Hepatic stellate cell (primary cell): ENCODE data around the gene PLS3.
"Not testable (repeated sequence)": the region's sequence is repeated elsewhere in the genome, so short reads cannot be mapped to it uniquely, and the experiment has no call there.

Source experiments
- DNase-seq: peaks from one replicate; pipeline ENCODE4 v3.0.0; 2011; ENCODE audit warnings: low spot score

The PLS3 gene, protein sequence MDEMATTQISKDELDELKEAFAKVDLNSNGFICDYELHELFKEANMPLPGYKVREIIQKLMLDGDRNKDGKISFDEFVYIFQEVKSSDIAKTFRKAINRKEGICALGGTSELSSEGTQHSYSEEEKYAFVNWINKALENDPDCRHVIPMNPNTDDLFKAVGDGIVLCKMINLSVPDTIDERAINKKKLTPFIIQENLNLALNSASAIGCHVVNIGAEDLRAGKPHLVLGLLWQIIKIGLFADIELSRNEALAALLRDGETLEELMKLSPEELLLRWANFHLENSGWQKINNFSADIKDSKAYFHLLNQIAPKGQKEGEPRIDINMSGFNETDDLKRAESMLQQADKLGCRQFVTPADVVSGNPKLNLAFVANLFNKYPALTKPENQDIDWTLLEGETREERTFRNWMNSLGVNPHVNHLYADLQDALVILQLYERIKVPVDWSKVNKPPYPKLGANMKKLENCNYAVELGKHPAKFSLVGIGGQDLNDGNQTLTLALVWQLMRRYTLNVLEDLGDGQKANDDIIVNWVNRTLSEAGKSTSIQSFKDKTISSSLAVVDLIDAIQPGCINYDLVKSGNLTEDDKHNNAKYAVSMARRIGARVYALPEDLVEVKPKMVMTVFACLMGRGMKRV

DNA sequence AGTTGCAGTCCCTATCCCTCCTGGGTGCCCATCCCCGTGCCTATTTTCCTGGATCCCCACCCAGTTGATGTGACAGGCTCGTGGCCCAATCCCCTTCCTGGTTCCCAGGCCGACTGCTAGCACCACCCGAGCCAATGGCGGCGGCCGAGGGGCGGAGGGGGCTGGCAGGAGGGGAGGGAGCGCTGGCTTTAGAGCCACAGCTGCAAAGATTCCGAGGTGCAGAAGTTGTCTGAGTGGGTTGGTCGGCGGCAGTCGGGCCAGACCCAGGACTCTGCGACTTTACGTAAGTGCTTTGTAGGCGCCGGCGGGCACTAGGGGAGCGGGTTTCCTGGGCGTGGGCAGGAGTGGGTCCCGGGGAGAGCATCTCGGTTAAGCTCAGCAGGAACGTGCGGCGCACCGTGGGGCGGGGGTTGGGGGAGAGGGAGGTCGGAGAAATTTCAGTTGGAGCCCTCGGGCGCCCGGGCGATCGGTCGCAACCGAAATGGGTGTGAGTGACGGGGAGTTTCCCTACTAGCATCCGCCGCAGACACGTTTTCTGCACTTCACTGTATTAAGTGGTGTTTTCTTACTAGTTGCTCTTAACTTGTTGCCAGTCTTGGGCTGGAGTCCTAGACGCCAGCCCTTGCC, at the start of gene PLS3:
PLS3 (plus strand) TSS at position 197 of the 627 bp plus-strand sequence. CDS start 49,077 bp downstream, outside the sequence.
- peak; percentile 92 for DNase-seq

DNA sequence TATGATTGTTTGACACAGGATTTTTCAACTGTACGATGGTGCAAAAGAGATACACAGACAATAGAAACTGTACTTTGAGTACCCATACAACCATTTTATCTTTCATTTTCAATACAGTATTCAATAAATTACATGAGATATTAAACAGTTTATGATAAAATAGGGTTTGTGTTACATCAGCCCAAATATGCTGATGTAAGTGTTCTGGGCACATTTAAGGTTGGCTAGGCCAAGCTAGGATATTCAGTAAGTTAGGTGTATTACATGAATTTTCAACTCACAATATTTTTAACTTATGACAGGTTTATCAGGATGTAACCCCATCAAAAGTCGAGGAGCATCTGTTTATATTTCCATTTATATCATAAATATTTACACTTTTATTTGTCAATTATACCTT, 42.9 kb upstream of the PLS3 start:
- no peak for DNase-seq

DNA sequence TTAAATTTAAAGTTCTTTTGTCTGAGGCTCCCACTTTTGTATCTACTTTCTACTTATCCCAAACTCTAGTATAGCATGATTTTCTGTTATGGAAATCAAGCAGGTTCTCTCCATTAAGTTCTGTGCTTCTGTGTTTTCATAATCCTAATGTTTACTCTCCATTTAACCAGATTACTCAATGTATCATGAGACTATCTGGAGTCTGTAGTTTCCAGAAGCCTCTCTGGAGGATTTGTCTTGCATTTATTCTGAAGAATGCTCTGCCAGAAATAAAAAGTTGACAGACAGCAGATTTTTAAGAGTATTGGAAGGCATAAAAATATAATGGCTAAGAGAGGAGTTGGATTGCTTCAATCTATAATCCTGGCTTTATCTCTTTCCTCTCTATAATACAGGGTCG, 39.2 kb upstream of the PLS3 start:
- DNase-seq: no peak

DNA sequence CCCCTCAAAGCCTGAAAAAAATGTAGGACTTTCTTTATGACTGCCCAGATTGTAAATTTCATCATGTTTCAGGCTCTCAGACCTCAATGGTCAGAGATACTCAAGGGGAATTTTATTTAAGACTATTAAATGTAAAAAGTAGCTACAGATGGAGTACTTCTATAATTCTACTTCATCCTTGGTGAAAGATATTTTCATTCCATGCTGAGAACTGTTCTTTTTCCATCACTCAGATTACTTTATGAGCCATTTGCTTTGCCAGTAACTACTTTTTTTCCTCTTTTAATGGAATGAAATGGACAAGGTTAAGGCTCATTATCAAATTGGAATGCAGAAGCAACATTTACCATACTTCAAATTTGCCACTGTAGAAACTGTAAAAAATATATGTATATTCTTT, 38.0 kb upstream of the PLS3 start:
- no peak for DNase-seq

DNA sequence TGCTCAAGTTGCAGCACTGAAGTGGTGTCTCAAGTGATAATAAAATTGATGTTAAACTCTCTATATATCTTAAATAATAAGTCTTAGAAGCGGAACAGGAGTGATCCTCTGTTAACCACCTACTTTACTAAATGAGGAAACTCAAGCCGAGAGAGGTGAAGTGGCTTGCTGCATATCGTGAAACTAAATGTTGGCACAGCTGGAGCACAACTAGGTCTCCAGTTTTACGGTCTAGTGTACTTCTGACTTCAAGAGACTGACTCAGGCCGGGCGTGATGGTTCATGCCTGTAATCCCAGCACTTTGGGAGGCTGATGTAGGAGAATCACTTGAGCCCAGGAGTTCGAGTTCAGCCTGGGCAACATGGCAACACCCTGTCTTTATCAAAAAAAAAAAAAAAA, 35.5 kb upstream of the PLS3 start:
- DNase-seq: no peak

DNA sequence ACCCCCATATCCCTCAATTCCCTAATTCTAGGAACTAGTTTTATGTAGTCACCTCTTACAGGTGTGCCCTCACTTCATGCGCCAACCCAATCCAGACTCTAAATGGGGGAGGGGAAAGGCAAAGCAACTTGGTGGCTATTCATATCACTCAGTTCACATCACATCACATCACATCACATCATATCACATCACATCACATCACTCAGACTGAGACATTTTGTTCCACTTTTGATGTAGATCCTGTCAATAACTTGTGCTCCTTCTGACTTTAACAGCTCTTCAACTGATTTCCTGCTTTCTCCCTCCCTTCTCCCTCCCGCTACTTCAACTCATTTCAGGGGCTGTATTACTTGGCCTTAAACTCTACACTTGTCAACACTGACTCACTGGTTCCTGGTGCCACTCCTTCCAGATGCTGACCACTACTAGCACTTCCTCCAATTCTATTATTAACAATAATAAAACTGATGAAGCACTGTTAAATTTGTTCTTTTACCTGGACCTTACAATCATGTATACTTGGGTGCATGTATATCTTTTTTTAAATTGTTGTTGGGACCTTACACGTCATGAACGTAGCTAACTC, 29.1 kb upstream of the PLS3 start:
- DNase-seq: peak; percentile 14

DNA sequence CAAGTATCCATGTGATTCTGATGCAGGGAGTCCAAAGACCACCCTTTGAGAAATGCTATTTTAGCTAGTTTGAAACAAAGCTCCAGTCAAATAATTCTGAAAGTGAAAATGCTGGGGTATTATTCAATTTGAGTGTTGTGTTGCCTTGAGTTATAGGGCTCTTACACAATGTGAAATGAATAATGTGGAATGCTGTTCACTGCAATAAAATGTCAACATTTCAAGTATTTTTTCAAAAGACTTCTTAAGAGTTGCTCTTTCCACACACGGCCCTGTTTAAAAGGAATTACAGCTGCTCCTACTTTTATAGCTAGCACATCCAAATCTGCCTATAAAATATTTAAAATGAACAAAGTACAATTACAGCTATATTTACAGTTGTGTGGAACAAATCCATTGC, 27.5 kb upstream of the PLS3 start:
- peak; percentile 9 for DNase-seq

DNA sequence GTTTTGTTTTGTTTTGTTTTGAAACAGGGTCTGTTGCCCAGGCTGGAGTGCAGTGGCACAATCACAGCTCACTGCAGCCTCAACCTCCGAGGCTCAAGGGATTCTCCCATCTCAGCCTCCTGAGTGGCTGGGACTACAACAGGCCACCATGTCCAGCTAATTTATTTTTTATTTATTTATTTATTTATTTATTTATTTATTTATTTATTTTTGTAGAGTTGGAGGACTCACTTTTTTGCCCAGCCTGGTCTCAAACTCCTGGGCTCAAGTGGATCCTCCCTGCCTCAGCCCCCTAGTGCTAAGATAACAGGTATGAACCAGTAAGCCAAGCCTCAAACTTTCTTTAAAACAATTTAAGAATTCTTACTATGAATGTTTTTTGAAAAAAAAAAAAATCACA, 26.6 kb upstream of the PLS3 start:
- no peak for DNase-seq

DNA sequence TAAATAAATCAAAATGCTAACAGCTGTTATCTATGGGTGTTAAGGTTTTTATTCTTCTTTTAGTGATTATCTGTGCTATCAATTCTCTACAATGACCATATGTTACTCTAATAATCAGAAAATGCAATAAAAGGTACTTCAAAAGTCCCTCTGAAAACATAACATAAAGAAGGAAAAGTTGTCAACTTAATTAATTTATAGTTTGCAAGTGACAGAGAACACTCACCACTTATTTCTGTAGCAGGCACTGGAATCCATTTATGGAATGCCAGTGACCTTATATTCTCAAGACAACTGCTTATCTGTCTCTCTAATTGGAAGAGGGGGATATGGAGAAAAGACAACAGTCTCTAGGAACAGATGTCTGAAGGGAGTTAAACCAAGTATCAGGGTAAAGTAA, 25.6 kb upstream of the PLS3 start:
- DNase-seq: no peak

DNA sequence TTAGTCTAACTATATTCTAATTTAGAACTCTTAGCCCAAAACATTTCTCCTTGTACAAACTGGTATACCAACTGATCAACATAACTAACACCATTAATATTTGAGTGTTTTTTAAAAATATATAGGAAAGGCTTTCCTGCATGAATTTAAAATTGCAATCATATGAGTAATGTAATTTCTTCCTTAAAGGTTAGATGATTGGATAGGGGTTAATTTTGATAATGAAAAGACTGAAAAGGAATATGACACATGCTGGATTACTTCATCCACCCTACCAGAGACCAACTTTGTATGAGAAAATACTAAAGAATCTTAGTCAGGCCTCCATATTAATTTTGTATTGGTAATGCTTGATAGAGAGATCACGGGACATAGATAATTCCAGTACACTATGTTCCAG, 25.1 kb upstream of the PLS3 start:
- no peak for DNase-seq

DNA sequence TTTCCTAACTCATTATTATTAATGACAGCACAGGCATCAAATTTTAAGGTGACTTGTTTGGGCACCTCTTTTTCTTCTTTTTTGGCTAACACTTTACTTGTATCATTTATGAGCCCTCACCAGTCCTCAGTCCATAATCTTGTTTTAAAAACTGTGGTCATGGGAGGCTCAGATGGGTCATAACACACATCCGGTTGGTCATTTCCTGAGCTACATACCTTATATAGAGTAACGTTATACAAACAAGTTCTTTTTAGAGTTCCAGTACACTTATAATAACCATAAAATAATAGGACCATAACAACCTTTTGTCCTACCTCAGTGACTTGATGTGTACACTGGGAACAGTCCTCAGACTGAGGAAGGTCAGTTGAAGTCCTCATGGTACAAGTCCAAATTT, 21.1 kb upstream of the PLS3 start:
- no peak for DNase-seq

DNA sequence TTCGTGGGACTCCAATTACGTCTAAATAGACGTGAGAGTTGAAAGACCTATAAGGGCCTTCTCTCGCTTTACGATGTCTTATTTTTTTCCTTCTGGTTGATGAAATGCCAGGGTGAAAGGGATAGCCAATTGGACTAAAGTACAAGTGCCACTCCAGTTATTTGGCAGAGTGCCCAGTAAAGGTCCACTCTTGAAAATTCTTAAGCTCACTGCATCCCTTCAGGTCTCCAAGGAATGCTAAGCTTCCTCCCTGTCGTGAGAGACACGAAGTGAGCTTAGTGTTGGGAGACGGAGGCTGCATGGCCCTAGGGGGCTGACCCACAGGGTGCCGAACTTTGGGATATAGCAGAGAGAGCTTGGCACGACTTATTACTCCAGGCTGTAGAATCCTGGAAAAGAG, 19.9 kb upstream of the PLS3 start:
- DNase-seq: not testable (repeated sequence)

DNA sequence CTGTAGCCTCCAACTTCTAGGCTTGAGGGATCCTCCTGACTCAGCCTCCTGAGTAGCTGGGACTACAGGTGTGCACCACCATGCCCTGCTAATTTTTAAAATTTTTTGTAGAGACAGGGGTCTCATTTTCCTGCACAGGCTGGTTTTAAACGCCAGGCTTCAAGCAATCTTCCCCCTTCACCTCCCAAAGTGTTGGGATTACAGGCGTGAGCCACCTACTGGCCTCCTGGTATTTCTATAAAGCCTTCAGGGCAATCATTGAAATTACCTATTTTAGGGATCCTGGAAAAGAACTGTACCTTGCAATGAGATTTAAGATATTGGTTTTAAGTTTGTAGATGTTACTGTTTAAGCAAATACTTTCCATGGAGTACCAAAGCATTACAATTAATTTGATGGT, 13.5 kb upstream of the PLS3 start:
- DNase-seq: no peak

DNA sequence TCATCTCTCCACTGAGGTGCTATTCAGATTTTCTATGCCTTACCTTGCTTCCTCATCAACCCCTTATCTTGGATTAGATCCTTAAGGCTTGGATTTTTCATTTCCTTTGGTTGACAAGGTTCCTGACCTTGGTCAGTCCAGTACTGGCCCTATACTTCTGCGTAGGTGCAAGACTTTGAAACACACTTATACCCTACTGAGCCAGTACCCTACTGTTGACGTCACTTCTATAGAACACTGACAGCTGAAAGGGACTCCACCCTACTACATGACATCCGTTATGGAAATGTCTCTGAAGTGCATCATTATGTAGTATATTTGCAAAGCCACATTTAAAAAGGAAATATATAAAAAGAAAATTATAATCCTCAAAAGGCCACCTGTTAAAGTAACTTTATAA, 12.0 kb upstream of the PLS3 start:
- DNase-seq: no peak

DNA sequence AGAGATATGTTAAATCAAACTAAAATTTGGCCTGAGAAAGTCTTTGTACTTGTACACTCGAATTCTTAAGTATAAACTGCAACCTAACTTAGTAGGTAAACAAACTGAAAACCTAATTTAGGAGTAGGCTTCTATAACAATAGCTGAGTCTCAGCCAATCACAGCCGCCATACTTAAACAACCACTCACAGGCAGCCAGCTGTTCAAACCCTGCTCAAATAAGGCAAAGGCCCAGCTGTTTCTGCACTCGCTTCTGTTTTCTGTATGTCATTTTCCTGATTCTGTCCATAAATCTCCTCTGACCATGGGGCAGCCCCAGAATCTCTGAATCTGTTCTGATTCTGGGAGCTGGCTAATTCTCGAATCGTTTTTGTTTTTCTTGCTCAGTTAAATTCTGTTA, 7.8 kb upstream of the PLS3 start:
- DNase-seq: no peak

DNA sequence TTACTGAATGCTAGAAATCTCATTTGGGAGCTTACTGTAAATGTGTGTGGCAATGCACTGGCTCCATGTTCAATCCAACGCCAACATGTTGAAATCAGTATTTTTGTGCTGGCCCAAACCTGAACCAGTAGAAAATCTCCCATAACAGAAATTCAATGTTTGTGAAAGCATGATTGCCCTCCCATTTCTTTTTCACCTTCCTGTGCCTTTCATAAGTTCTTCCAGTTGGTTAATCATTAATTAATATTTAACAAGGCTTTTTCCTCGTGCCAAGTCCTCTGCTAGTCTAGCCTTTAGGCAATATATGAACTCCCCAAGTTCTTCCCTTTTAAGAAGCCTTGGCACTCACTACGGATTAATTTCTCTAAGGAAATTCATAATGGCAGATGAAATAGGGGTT, 1.3 kb upstream of the PLS3 start:
- no peak for DNase-seq

DNA sequence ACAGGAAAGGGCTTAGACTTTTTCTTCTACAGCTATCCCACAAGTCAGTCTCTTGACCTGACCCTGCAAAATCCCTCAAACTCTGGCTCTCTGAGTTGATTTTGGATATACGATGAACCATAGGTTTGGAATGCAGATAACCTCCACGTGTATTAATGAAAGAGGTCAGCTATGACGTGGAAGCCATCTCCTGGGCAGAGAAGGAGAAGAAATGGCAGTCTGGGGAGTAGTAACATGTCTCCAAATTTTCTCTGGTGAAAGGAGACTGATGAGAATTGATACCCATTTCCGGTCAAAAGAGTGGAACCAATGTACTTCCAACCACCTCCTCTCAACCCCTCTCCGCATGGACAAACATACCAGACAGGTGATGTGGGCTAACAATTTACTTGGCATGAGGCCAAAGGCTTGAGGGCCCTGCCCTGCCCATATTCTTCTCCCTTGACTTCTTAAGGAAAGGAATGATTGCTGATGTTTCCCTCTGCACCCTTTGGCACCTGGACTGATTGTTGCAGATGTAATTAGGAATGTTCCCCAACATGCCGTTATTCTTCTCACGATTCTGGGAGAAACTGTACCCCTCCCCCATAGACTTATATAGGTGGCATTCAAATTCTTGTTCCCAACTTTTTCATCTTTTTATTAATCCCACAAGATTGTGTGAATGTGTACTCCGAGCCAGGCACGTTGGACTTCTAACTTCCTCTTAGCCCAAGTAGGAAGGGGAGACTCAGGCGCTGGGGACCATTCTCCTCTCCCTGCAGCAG, 580 bp upstream of the PLS3 start:
- DNase-seq: peak; percentile 50

DNA sequence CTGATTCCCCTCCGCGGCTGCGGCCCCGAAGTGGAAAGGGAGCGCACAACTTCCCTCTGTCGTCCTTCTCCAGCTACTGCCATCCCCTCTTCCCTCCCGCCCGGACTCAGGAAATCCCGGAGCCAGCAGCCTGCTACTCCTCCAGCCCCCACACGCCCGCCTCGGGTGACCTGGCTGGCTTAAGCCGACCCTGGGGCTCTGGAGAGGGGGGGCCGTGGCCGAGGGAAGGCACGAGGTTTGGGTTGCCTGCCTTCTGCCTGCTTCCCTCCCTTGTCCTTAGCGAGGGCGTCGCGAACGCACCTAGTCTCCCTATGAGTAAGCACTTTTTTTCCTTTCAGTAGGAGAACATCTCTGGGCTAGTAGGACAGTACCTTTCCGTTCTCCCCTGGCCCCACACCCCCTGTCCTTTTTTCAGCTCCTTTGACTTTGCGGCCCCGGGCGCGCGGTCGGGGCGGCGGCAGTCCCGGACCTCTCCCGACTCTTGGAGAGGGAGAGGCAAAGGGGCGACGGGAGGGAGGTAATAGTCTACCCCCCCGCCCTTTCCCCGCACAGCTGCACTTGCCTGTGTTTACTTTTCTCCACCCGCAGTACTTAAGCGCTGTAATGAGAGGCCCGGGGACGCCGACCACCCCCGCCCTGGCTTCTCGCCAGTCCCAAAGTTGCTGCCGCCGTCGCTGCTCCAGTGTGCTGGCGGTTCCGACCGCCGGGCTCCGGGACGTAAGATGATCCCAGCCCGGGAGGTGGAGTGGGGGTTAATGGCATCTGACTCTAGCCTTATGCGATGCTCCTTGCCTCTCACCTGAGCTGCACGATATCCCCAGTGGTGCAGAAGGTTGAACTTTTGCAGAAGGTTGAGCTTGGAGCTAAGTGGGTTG, 868 bp downstream of the PLS3 start:
- peak; percentile 58 for DNase-seq

DNA sequence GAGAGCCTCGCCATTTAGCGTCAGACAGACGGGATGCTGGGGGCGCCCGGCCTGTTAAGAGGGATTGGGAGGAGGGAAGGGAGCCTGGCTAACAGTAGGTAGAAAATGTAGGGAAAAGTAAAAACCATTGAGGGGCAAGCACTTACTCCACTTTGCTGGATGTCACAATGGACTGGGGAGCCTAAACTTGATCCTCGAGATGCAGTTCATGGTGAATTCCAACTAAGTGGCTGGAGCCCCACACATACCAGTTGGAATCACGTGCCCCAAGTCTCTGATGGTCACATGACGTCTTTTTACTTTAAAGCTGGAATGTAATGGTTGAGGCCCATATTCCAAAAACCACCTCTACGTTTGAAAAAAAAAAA, 1.5 kb downstream of the PLS3 start:
- DNase-seq: peak; percentile 36

DNA sequence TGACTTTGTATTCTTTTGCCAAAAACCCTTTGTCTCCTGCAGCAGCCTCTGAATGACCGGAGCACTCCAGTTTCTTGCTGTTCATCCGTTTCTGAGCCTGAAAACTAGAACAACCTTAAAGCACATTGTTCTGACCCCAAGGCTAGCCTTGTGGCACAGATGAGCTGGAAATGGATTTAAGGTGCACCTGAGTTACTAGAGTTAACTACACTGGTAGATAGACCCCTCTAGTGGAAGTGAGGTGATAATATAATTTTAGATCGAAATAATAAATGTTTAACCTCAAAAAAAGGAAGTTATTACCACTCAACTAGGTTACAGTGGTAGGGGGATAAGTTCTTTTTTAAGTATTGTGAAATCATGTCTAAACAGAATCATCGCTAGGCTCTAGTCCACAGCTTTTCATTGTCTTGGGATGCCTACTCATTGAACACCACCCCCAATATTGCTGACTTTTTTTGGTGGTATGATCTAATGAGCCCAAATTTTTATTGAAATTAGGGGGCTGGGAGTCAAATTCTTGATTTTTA, 2.7 kb downstream of the PLS3 start:
- no peak for DNase-seq

DNA sequence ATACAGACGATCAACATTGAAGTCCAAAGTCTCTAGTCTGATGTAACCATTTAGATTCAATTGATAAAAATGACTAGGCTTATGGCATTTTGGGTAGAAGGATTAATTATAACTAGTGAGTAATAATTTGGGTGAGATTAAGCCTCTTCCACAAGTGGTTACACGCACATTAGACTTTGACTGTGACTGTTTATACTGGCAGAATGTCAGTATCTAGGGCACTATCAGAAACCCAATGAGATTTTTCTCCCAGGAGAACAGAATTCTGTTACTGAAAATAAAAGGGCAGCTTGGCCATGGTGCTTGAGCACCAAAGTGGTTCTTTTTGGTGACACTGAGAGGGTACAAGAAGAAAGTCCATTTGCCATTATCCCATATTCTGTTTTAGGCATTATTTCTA, 3.3 kb downstream of the PLS3 start:
- peak; percentile 25 for DNase-seq
